Gastroesophageal sphincter (tissue), 4 donors: Measurements from ENCODE around the gene BASP1. TPM values are rescaled to one million over a fixed set of nuclear protein-coding genes. Genes with fewer than 3 reads are reported as not detected.

Experiments used
- ATAC-seq: fragments of 150-250 bp; one replicate; pipeline ENCODE4 v1.9.1; 2016; ENCODE audit warnings: mild to moderate bottlenecking, moderate library complexity
- H3K27ac ChIP-seq, 4 donors: fragments of 200-600 bp; sonication (generic) in 3 of 4; 1 replicate in 3 of 4; 2 replicates in 1 of 4; pipeline ENCODE4 v1.5.1; 2016 to 2019
- H3K27me3 ChIP-seq: fragments of 200-600 bp; sonication (generic); one replicate; pipeline ENCODE4 v1.5.1; 2019
- H3K36me3 ChIP-seq, 2 donors: fragments of 200-600 bp; sonication (generic); one replicate each; pipeline ENCODE4 v1.5.1; 2019; ENCODE audit warnings: control low read depth in 1 of 2
- H3K4me1 ChIP-seq, 3 donors: fragments of 200-600 bp; sonication (generic); 1 replicate in 2 of 3; 2 replicates in 1 of 3; pipeline ENCODE4 v1.5.1; 2016 to 2019; ENCODE audit warnings: control low read depth in 2 of 3
- H3K4me3 ChIP-seq, 2 donors: fragments of 200-600 bp; sonication (generic); one replicate each; pipeline ENCODE4 v1.5.1; 2019; ENCODE audit warnings: mild to moderate bottlenecking in 1 of 2, moderate library complexity in 1 of 2
- H3K9me3 ChIP-seq, 3 donors: fragments of 200-600 bp; sonication (generic); one replicate each; pipeline ENCODE4 v1.5.1; 2017 to 2019; ENCODE audit warnings: control low read depth in 2 of 3
- CTCF ChIP-seq, 4 experiments: fragments of 200-600 bp in 2 of 4; fragments of 450-650 bp in 2 of 4; sonication (generic) in 1 of 4; IDR thresholded peaks; one replicate each; pipeline ENCODE4 v1.5.1; 2017 to 2019; ENCODE audit warnings: antibody characterized with exemption in 4 of 4, mild to moderate bottlenecking in 2 of 4, moderate library complexity in 2 of 4
- EP300 ChIP-seq: sonication (generic); formaldehyde crosslinking; IDR thresholded peaks from one replicate; pipeline ENCODE4 v1.6.1; 2017; ENCODE audit warnings: antibody characterized with exemption, mild to moderate bottlenecking
- POLR2A ChIP-seq, 2 donors: fragments of 450-650 bp; IDR thresholded peaks; one replicate each; pipeline ENCODE4 v1.6.1; 2017; ENCODE audit warnings: antibody characterized with exemption in 2 of 2, mild to moderate bottlenecking in 2 of 2, moderate library complexity in 1 of 2
- POLR2AphosphoS5 ChIP-seq: sonication (generic); formaldehyde crosslinking; IDR thresholded peaks from one replicate; pipeline ENCODE4 v1.6.1; 2017; ENCODE audit warnings: antibody characterized with exemption
- WGBS, 2 donors: methylation state at CpG; one replicate each; pipeline ENCODE4 v1.1.5; 2018; ENCODE audit warnings: low coverage in 1 of 2; 5-methylcytosine and 5-hydroxymethylcytosine counted together
- total RNA-seq, 4 donors: library from RNA; depleted of rRNA; stranded (reverse); fragments of >200 nt; gene quantifications; one replicate each; pipeline ENCODE4 v1.1.0, GENCODE V29; 2016

BASP1 gene
- total RNA-seq, 4 donors from 2014 or later: 0.31 to 12.9 (median 5.5) TPM

DNA sequence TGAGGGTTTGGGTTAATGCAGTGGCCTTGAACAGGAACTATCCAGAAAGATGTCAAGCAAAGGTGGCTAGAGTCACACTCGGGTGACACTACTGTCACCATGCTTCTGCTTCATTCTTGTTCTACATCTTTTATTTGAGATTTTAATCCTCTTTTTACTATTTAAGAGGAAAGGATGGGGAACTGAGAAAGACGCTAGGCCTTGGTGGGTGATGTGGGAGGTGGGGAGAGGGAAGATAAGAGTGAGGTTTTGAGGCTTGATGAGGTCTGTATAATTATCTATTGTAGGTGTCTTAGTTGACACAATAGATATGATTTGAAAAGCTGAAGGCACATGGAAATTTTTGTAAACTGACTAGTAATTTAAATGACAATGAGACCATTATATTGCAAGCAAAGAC is 3.5 kb upstream of the BASP1 start:
- peaks cover 69% of the 10 kb centered on the region for H3K27me3 ChIP-seq
- H3K9me3 ChIP-seq: no peaks in the 10 kb centered on the region
- no peak overlapping the region for H3K27ac ChIP-seq
- TF ChIP-seq POLR2A (IDR thresholded peaks at IDR 0.05): no peak
- WGBS, 2 donors: 83 to 88% methylated on average over 2 of the region's 2 CpGs
- no peak overlapping the region for H3K4me3 ChIP-seq
- no peak for ATAC-seq
- peaks cover 0 to 28% (median 3%) of the 10 kb centered on the region in 3 donors for H3K4me1 ChIP-seq
- H3K36me3 ChIP-seq: no peaks in the 10 kb centered on the region

DNA sequence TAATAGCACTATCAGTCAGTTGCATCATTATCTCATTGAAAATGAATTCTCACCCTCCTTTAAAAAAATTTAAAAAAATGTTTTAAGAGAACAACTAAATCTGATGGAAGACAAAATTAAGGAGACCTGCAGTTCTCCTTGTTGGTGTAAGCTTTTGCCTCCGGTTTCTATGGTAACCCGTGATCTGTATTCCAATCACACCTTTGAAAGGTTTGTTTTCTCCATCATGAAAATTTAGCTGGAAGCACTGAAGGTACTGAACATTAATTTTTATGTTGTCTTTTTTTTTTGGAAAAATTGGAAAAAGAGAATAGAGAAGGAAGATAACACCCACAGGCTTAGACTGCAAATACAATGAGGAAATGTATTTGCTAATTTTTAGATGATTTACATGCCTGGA is 2.5 kb upstream of the BASP1 start:
- Histone ChIP-seq H3K36me3 (no peaks in the 10 kb centered on the region), H3K27me3 (peaks cover 72% of the 10 kb centered on the region), H3K4me1 (peaks cover 0 to 31% (median 3%) of the 10 kb centered on the region in 3 donors), H3K4me3 (no peak overlapping the region), H3K27ac (no peak overlapping the region), H3K9me3 (no peaks in the 10 kb centered on the region)
- no peak for ATAC-seq
- no peak for TF ChIP-seq POLR2A (IDR thresholded peaks at IDR 0.05)
- TF ChIP-seq POLR2AphosphoS5: no peak
- TF ChIP-seq EP300: no peak
- TF ChIP-seq CTCF (IDR thresholded peaks at IDR 0.05): no peak
- 73 to 88% methylated on average over 2 of the region's 2 CpGs for WGBS, 2 donors

GRCh38 chr5:17215361-17215760 is 2.1 kb upstream of the BASP1 start:
- no peak overlapping the region for H3K27ac ChIP-seq
- H3K4me1 ChIP-seq: peaks cover 0 to 31% (median 3%) of the 10 kb centered on the region in 3 donors
- WGBS, 2 donors: 49 to 75% methylated on average over 1 to 2 of the region's 2 CpGs
- no peaks in the 10 kb centered on the region for H3K36me3 ChIP-seq
- H3K4me3 ChIP-seq: no peak overlapping the region
- ATAC-seq: no peak
- H3K9me3 ChIP-seq: no peaks in the 10 kb centered on the region
- TF ChIP-seq EP300 (no peak), POLR2AphosphoS5 (no peak), CTCF (IDR thresholded peaks at IDR 0.05) (no peak), POLR2A (IDR thresholded peaks at IDR 0.05) (no peak)
- peaks cover 73% of the 10 kb centered on the region for H3K27me3 ChIP-seq

DNA sequence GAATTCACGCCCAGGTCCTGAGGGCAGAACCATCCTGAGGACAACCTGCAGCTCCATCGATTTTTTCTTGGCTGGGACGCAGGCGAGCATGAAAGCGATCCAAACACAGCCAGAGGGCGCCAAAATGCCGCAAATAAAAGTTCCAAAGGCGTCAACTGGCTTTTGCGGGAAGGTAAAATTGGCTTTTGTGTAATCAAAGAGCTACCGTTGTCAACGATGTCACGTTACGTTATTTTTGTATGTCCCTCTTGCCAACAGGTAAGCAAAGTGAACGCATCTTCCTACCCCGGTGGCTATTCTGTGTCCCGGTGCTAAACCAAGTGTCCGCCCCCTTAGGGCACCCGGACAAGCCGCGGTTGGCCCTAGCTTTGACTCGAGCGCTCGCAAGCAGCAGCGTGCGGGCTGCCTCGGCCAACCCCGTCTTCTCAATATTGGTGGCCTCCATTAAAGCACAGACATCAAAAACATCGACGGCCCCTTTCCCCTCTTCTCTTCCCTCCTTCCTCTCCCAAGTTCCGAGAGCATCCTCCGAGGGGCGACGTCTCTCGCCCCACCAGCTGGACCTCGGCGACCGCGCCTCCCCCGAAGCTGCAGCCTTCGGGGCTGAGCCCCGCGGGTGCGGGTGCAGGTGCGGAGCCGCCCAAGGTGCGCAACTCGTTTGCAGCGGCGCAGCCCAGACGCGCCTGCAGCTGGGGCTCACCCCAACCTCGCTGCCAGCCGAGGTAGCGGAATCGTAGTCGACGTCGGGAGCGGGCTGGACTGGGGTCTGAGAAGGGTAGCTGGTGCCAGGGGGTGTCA is 1.1 kb upstream of the BASP1 start:
- Histone ChIP-seq H3K4me3 (peak overlapping the region in 1 of 2 donors; percentile 55), H3K27me3 (peaks cover 77% of the 10 kb centered on the region), H3K36me3 (no peaks in the 10 kb centered on the region), H3K27ac (no peak overlapping the region), H3K9me3 (no peaks in the 10 kb centered on the region), H3K4me1 (peaks cover 0 to 31% (median 3%) of the 10 kb centered on the region in 3 donors)
- peak; percentile 46 for ATAC-seq
- 0 to 3% methylated on average over 19 to 27 of the region's 59 CpGs for WGBS, 2 donors
- TF ChIP-seq POLR2A (IDR thresholded peaks at IDR 0.05) (no peak), POLR2AphosphoS5 (no peak), CTCF (IDR thresholded peaks at IDR 0.05) (peak in 3 of 4 experiments; percentile 34 to 75 (median 51))

DNA sequence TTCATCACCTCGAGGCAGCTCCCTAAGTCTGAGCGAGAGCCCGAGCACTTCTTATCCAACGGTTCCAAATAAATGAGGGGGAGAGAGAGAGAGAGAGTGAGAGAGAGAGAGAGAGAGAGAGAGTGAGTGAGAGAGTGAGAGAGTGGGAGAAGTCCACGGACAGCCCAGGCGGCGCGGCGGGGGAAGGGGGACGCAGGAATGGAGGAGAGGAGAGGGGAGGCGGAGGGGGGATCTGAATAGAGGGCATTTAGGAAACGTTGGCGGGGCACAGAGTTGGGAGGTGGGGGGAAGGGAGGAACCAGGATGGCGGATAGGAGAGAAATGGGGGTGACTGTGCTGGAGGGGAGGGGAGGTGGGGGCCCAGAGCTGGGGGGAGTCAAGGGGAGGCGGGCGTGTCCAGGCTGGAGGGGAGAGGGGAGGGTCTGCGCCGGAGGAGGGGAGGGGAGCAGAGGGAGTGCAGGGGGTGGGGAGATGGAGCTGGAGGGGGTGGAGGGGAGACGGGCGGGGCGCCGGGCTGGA is 398 bp upstream of the BASP1 start:
- no peak overlapping the region for H3K27ac ChIP-seq
- 4 to 7% methylated on average over 5 to 8 of the region's 22 CpGs for WGBS, 2 donors

More for the DNA sequence above, 398 bp upstream of the BASP1 start:
- H3K27me3 ChIP-seq: peaks cover 77% of the 10 kb centered on the region
- no peak for ATAC-seq
- H3K4me3 ChIP-seq: peak overlapping the region in 1 of 2 donors; percentile 55
- H3K36me3 ChIP-seq: no peaks in the 10 kb centered on the region
- no peaks in the 10 kb centered on the region for H3K9me3 ChIP-seq
- peaks cover 0 to 31% (median 3%) of the 10 kb centered on the region in 3 donors for H3K4me1 ChIP-seq
- TF ChIP-seq POLR2AphosphoS5 (no peak), POLR2A (IDR thresholded peaks at IDR 0.05) (no peak), CTCF (IDR thresholded peaks at IDR 0.05) (no peak), EP300 (no peak)
